NCI-H748 treated with DMSO at 0.1 percent for 48 hours (cell line): Measurements from ENCODE around the gene PLCD1.

ENCODE experiments used
- DNase-seq: peaks from one replicate; lab custom pipeline; 2025; lab: John Stamatoyannopoulos, UW

PLCD1 gene

GRCh38 chr3:38016847-38017444 lies 12.5 kb downstream of the PLCD1 start:
- DNase-seq = no peak

GRCh38 chr3:38016410-38016809 lies 13.0 kb downstream of the PLCD1 start:
- no peak for DNase-seq

- DNase-seq = no peak
These were observed 13.5 kb downstream of the PLCD1 start for GRCh38 chr3:38015984-38016383.

- no peak for DNase-seq
These were observed 14.0 kb downstream of the PLCD1 start for GRCh38 chr3:38015485-38015884.

- DNase-seq = no peak
These were observed 18.3 kb downstream of the PLCD1 start for GRCh38 chr3:38011111-38011510.

- no peak for DNase-seq
These were observed 19.4 kb downstream of the PLCD1 start for GRCh38 chr3:38009807-38010591.

GRCh38 chr3:38008971-38009580 lies 20.4 kb downstream of the PLCD1 start:
- DNase-seq = no peak

- no peak for DNase-seq
These were observed 21.2 kb downstream of the PLCD1 start for GRCh38 chr3:38008191-38008701.

GRCh38 chr3:38007754-38008090 lies 21.7 kb downstream of the PLCD1 start:
- DNase-seq = no peak

GRCh38 chr3:38006445-38006995 lies 22.9 kb downstream of the PLCD1 start:
- DNase-seq = no peak

GRCh38 chr3:38006031-38006430 lies 23.4 kb downstream of the PLCD1 start:
- no peak for DNase-seq

GRCh38 chr3:38005076-38006020 lies 24.1 kb downstream of the PLCD1 start:
- DNase-seq = no peak

- peak; percentile 61 for DNase-seq
These were observed 24.9 kb downstream of the PLCD1 start for GRCh38 chr3:38004415-38005075.

- DNase-seq = no peak
These were observed 25.5 kb downstream of the PLCD1 start for GRCh38 chr3:38003817-38004414.

GRCh38 chr3:38003371-38003816 lies 26.0 kb downstream of the PLCD1 start:
- DNase-seq = no peak

- no peak for DNase-seq
These were observed 26.5 kb downstream of the PLCD1 start for GRCh38 chr3:38002940-38003339.

- DNase-seq = no peak
These were observed 27.1 kb downstream of the PLCD1 start for GRCh38 chr3:38002291-38002876.

- DNase-seq = no peak
These were observed 27.9 kb downstream of the PLCD1 start for GRCh38 chr3:38001456-38002081.

- DNase-seq = no peak
These were observed 28.4 kb downstream of the PLCD1 start for GRCh38 chr3:38000965-38001455.
